ENCODE results near the gene GPR39. TPM values are rescaled to one million over a fixed set of nuclear protein-coding genes. Genes with fewer than 3 reads are reported as not detected.

GPR39 gene
- total RNA-seq, 1 experiment from 2014 or later: 0.50 TPM

GRCh38 chr2:132589966-132590365 lies 173.4 kb downstream of the GPR39 start:
- H3K9ac ChIP-seq (ENCODE audit: extremely low read depth, insufficient read length, low read length): no peak overlapping the region
- no peak overlapping the region for H3K27ac ChIP-seq (ENCODE audit: insufficient read length, low read depth, low read length)
- no peak overlapping the region for H3K4ac ChIP-seq (ENCODE audit: low read depth, low read length)
- no peak overlapping the region for H2BK15ac ChIP-seq (ENCODE audit: low read depth, low read length)
- H2BK120ac ChIP-seq (ENCODE audit: low read depth, low read length, poor library complexity, severe bottlenecking): no peak overlapping the region
- DNase-seq: no peak
- no peaks in the 10 kb centered on the region for H3K23me2 ChIP-seq (ENCODE audit: insufficient read length, low read depth, low read length, poor library complexity, severe bottlenecking)
- no peak overlapping the region for H2BK5ac ChIP-seq (ENCODE audit: insufficient read length, low read length)
- peaks cover 0 to 4% (median 3%) of the 10 kb centered on the region in 3 experiments; a peak in 4 of 7 replicates for H3K36me3 Mint-ChIP-seq (ENCODE audit: insufficient read depth in 1 of 3, low read depth in 3 of 3)
- no peak overlapping the region for H4K91ac ChIP-seq (ENCODE audit: insufficient read length, low read depth, low read length)
- H3K14ac ChIP-seq (ENCODE audit: insufficient read depth, low read length): no peak overlapping the region
- H3K18ac ChIP-seq (ENCODE audit: insufficient read length, low read depth, low read length): peak overlapping the region; percentile 11
- no peak overlapping the region for H4K5ac ChIP-seq (ENCODE audit: insufficient read length, low read depth, low read length)
- peaks cover 28 to 34% of the 10 kb centered on the region in 2 experiments for H3K4me1 Mint-ChIP-seq
- H3K9me3 Mint-ChIP-seq: peaks cover 0 to 3% of the 10 kb centered on the region in 2 experiments; a peak in 2 of 5 replicates
- no peak overlapping the region for H2BK20ac ChIP-seq (ENCODE audit: low read depth, low read length, poor library complexity, severe bottlenecking)
- H4K8ac ChIP-seq (replicated peaks; ENCODE audit: insufficient read length, low read depth, low read length): no peak overlapping the region
- no peak overlapping the region for H3K23ac ChIP-seq (ENCODE audit: insufficient read length, low read depth, low read length)
- H3K4me2 ChIP-seq (ENCODE audit: insufficient read depth, insufficient read length, low read length): no peak overlapping the region
- H3K27me3 ChIP-seq (ENCODE audit: insufficient read depth, low read length): no peaks in the 10 kb centered on the region
- no peak overlapping the region for H3T11ph ChIP-seq (ENCODE audit: low read length)
- peaks cover 4% of the 10 kb centered on the region; the same call in 1 of the 2 replicates for H3K27me3 Mint-ChIP-seq (ENCODE audit: low read depth)
- H3K79me1 ChIP-seq (ENCODE audit: insufficient read depth, low read depth, low read length, poor library complexity, severe bottlenecking): no peaks in the 10 kb centered on the region
- H3K56ac ChIP-seq (ENCODE audit: insufficient read length, low read depth, low read length): no peak overlapping the region
- H3K79me2 ChIP-seq (ENCODE audit: insufficient read depth, low read length): no peaks in the 10 kb centered on the region
- no peak overlapping the region for H2AFZ ChIP-seq (ENCODE audit: low read length)
- H4K20me1 ChIP-seq (ENCODE audit: control insufficient read depth, insufficient read depth, insufficient read length): no peaks in the 10 kb centered on the region
- H3K27ac Mint-ChIP-seq: no peak overlapping the region
- no peak overlapping the region for H2AK5ac ChIP-seq (ENCODE audit: insufficient read length, low read length)
- no peak for TF ChIP-seq CTCF (conservative IDR thresholded peaks at IDR 0.05)
- H3K9me3 ChIP-seq (ENCODE audit: control insufficient read depth, low read depth, low read length): no peaks in the 10 kb centered on the region
- H3K4me1 ChIP-seq (ENCODE audit: insufficient read depth, low read length): peaks cover 2% of the 10 kb centered on the region; the same call in 1 of the 2 replicates
- H3K4me3 Mint-ChIP-seq: no peak overlapping the region; a peak in 1 of 5 replicates
- H2BK12ac ChIP-seq (ENCODE audit: insufficient read length, low read depth, low read length): no peak overlapping the region

All from H9 (cell line).